Measurements from ENCODE around the gene DCAF5.

Gene DCAF5

DNA sequence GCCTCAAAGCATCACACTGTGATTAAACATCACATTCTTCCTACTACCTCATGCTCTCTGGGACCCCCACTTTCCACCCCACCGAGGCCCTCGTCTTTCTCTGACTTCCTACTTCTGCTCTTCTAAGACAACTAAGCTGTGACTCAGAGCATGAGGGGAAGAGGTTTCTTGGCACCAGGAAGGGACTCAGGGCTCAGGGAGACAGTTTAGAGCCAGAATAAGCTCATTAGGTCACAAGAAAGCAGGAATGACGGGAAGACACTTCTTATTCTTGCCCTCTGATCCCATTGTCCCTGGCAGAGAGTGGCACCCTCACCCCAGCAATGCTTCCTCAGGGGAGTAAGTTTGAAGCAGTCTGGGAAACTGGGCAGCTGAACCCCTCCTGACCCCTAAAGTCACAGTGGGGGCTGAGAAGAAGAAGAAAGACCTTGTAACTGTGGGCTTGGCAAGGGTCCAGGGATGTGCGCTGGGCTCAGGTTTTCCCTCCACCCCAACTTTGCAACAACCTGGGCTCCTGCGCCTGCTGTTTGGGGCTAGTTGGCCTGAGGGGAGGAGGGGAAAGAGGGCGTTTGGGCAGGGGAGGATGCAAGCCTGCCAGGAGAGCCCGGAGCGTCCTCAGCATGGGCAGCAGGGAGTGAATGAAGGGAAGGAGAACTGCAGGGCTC lies 109.2 kb downstream of the DCAF5 start:
- ChIA-PET POLR2A (no interaction called here), CTCF (interaction anchor here (1.0 to 1.6 kb wide), 5 partner anchors 8 to 180 kb away, joined by 3 to 4 read pairs (median 3); no protein-coding TSS in a partner anchor)
- DNase-seq (ENCODE audit: extremely low spot score), result no peak

DNA sequence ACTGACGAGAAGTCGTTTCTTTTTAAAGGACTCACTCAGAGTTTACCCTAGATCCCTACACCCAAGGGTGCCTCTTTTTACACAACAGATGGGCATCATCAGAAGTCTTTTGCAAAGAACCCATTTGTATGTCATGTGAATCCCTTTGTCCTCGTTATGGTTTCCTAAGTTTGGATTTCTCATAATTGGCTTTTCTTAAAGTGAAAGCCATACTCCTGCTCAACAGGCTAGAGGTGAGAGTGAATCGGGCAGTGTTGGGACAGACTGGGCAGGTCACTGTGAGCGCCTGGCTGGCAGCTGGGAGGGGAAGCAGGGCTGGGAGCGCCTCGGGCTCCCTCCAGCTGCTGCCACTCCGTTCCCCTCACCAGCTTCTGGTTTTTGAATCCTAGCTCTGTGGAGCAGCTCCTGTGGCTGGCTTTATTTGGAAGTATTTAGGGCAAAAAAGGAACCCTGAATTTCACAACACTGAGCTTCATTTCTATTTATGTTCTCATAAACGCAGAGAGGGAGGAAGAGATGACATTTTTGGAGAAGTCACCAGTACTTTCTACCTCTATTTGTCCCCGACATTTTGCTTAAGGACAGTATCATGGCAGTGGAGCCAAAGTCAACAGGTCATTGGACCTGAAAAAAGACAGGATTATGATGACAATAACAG lies 110.0 kb downstream of the DCAF5 start:
- POLR2A ChIA-PET, result no interaction called here
- CTCF ChIA-PET, result interaction anchor here (1.0 to 1.6 kb wide), 7 partner anchors 9 to 180 kb away, joined by 3 to 4 read pairs (median 3); no protein-coding TSS in a partner anchor
- TF ChIP-seq, protein P1, sequence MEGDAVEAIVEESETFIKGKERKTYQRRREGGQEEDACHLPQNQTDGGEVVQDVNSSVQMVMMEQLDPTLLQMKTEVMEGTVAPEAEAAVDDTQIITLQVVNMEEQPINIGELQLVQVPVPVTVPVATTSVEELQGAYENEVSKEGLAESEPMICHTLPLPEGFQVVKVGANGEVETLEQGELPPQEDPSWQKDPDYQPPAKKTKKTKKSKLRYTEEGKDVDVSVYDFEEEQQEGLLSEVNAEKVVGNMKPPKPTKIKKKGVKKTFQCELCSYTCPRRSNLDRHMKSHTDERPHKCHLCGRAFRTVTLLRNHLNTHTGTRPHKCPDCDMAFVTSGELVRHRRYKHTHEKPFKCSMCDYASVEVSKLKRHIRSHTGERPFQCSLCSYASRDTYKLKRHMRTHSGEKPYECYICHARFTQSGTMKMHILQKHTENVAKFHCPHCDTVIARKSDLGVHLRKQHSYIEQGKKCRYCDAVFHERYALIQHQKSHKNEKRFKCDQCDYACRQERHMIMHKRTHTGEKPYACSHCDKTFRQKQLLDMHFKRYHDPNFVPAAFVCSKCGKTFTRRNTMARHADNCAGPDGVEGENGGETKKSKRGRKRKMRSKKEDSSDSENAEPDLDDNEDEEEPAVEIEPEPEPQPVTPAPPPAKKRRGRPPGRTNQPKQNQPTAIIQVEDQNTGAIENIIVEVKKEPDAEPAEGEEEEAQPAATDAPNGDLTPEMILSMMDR (IDR thresholded peaks at IDR 0.05; ENCODE audit: control extremely low read depth, extremely low read depth, low read depth, missing control alignments), result no peak
- no peak for DNase-seq (ENCODE audit: extremely low spot score)

More for the DNA sequence above, 109.2 kb downstream of the DCAF5 start:
- TF ChIP-seq, protein P1 (IDR thresholded peaks at IDR 0.05; ENCODE audit: control extremely low read depth, extremely low read depth, low read depth, missing control alignments), result no peak

DNA sequence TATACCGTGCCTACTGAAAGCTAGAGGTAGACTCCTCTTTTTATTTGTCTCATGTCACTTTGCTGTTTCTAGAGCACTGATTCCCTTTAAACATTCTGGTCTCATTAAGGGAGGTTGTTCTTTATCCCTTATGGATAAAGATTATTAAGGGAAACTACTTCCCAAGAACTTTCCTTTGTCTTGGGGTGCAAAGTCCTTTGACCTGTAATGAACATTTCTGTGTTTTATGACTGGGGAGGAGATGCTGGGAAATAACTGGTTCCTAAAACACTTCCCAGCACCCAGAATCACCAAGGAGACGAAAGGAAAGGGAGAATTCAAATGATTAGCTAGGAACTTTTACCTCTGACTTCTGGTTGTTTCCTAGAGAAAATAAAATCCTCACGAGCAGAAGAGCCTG lies 110.6 kb downstream of the DCAF5 start:
- ChIA-PET POLR2A (no interaction called here), CTCF (interaction anchor here (1.1 to 1.6 kb wide), 3 partner anchors 9 to 51 kb away, joined by 3 to 4 read pairs (median 3); no protein-coding TSS in a partner anchor)
- TF ChIP-seq, protein P1 (IDR thresholded peaks at IDR 0.05; ENCODE audit: control extremely low read depth, extremely low read depth, low read depth, missing control alignments), result no peak
- DNase-seq (ENCODE audit: extremely low spot score), result no peak

DNA sequence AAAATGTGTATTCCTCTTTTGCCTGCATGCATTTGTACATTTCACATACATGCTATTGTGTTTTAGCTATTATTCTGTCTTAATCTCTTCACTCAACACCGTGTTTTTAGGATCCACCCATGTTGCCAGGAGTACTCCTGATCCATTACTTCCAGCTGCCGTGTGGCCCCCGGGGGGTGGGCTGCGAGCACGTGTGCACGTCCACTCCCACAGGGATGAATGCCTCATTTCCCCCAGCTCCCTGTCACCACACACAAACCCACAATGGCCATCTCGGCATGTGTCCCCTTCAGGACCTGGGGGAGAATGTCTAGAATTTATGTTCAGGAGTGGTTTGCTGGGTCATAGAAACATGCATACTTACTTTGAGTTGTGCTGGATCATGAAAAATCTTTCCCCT lies 111.1 kb downstream of the DCAF5 start:
- DNase-seq (ENCODE audit: extremely low spot score), result no peak
- ChIA-PET POLR2A (no interaction called here), CTCF (interaction anchor here (1.1 to 1.3 kb wide), 2 partner anchors 15 to 52 kb away, joined by 3 read pairs; no protein-coding TSS in a partner anchor)
- TF ChIP-seq, protein P1 (IDR thresholded peaks at IDR 0.05; ENCODE audit: control extremely low read depth, extremely low read depth, low read depth, missing control alignments), result no peak

DNA sequence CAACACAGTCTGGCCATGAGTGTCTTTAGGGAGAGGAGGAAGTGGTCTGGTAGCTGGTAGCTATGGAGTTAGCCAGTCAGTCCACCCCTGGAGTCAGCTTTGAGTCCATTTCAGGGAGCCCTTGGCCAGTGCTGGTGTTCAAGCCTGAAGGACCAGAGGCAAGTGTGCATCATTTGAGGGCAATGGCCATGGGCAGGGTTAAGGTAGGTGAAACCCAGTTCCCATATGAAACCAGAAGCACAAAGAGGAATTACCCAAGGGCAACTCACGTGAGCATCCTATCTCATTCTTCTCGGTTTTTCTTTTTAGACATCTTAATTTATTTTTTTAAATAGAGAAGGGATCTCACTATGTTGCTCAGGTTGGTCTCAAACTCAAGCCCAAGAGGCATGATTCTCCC lies 112.6 kb downstream of the DCAF5 start:
- DNase-seq (ENCODE audit: extremely low spot score), result no peak
- TF ChIP-seq, protein P1 (IDR thresholded peaks at IDR 0.05; ENCODE audit: control extremely low read depth, extremely low read depth, low read depth, missing control alignments), result no peak
- CTCF ChIA-PET, result no interaction called here
- POLR2A ChIA-PET, result no interaction called here

DNA sequence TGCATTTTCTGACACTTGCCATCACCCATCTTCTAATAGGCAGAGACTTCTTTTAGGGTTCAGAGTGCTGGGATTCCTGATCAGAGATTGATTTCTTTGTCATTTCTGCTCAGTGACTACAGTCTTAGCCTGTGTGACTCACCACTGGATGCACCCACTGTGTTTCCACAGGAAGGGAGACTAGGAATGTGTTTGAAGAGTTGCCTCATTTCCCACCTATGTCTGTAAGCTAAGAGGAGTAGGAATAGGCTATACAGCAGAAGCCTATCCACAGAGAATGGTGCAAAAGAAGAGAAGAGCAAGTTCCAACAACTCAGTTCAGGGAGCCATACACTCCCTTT lies 113.7 kb downstream of the DCAF5 start:
- POLR2A ChIA-PET, result no interaction called here
- DNase-seq (ENCODE audit: extremely low spot score), result no peak
- TF ChIP-seq, protein P1 (IDR thresholded peaks at IDR 0.05; ENCODE audit: control extremely low read depth, extremely low read depth, low read depth, missing control alignments), result no peak
- CTCF ChIA-PET, result no interaction called here
